T-helper 1 cell treated with Interleukin-12 subunit alpha and Interleukin-12 subunit beta and Interleukin-4 antibody, amounts not matched to agents 30 μg/mL and 1 μg/mL, for 36 hours (primary cell): Measurements from ENCODE around the gene CCDC187.

Experiments
- H3K27ac Mint-ChIP-seq: one replicate; pipeline ENCODE4 v1.8.0; 2021; ENCODE audit warnings: mild to moderate bottlenecking, mixed read lengths
- H3K27me3 Mint-ChIP-seq: one replicate; pipeline ENCODE4 v1.8.0; 2021; ENCODE audit warnings: low read depth, mixed read lengths
- H3K36me3 Mint-ChIP-seq: one replicate; pipeline ENCODE4 v1.8.0; 2021; ENCODE audit warnings: low read depth, mixed read lengths
- H3K4me1 Mint-ChIP-seq: one replicate; pipeline ENCODE4 v1.8.0; 2021; ENCODE audit warnings: low read depth, mixed read lengths
- H3K4me3 Mint-ChIP-seq: one replicate; pipeline ENCODE4 v1.8.0; 2021; ENCODE audit warnings: mild to moderate bottlenecking, moderate library complexity, mixed read lengths
- H3K9me3 Mint-ChIP-seq: one replicate; pipeline ENCODE4 v1.8.0; 2021; ENCODE audit warnings: mixed read lengths

Gene CCDC187

GRCh38 chr9:136208675-136209074 is 95.2 kb downstream of the CCDC187 start:
- H3K4me3 Mint-ChIP-seq, result no peak overlapping the region
- H3K36me3 Mint-ChIP-seq, result peaks cover 10% of the 10 kb centered on the region
- H3K4me1 Mint-ChIP-seq, result no peaks in the 10 kb centered on the region
- no peaks in the 10 kb centered on the region for H3K9me3 Mint-ChIP-seq
- H3K27me3 Mint-ChIP-seq, result peaks cover 13% of the 10 kb centered on the region
- H3K27ac Mint-ChIP-seq, result no peak overlapping the region

- Mint-ChIP-seq H3K4me1 (no peaks in the 10 kb centered on the region), H3K36me3 (peaks cover 7% of the 10 kb centered on the region), H3K27me3 (peaks cover 18% of the 10 kb centered on the region), H3K27ac (no peak overlapping the region), H3K9me3 (no peaks in the 10 kb centered on the region), H3K4me3 (no peak overlapping the region)
Observed at GRCh38 chr9:136207616-136208015, 96.3 kb downstream of the CCDC187 start.

GRCh38 chr9:136206602-136207275 is 97.2 kb downstream of the CCDC187 start:
- H3K36me3 Mint-ChIP-seq, result peaks cover 3% of the 10 kb centered on the region
- H3K27me3 Mint-ChIP-seq, result peaks cover 21% of the 10 kb centered on the region
- no peak overlapping the region for H3K4me3 Mint-ChIP-seq
- no peaks in the 10 kb centered on the region for H3K9me3 Mint-ChIP-seq
- H3K27ac Mint-ChIP-seq, result no peak overlapping the region
- H3K4me1 Mint-ChIP-seq, result no peaks in the 10 kb centered on the region

GRCh38 chr9:136205707-136205992 is 98.2 kb downstream of the CCDC187 start:
- no peak overlapping the region for H3K27ac Mint-ChIP-seq
- peaks cover 3% of the 10 kb centered on the region for H3K36me3 Mint-ChIP-seq
- peaks cover 28% of the 10 kb centered on the region for H3K27me3 Mint-ChIP-seq
- no peaks in the 10 kb centered on the region for H3K4me1 Mint-ChIP-seq
- no peak overlapping the region for H3K4me3 Mint-ChIP-seq
- no peaks in the 10 kb centered on the region for H3K9me3 Mint-ChIP-seq

GRCh38 chr9:136204838-136205706 is 98.8 kb downstream of the CCDC187 start, which contains the start of gene LHX3:
Gene LHX3 (minus strand): TSS chr9:136205128. CDS start chr9:136205012, 116 bp downstream.
- peaks cover 3% of the 10 kb centered on the region for H3K36me3 Mint-ChIP-seq
- no peak within 1 kb of the TSS for H3K27ac Mint-ChIP-seq
- H3K4me3 Mint-ChIP-seq, result no peak within 1 kb of the TSS
- H3K27me3 Mint-ChIP-seq, result peaks cover 34% of the 10 kb centered on the region
- H3K9me3 Mint-ChIP-seq, result no peaks in the 10 kb centered on the region
- no peaks in the 10 kb centered on the region for H3K4me1 Mint-ChIP-seq

GRCh38 chr9:136204145-136204805 is 99.6 kb downstream of the CCDC187 start:
- Mint-ChIP-seq H3K4me1 (no peaks in the 10 kb centered on the region), H3K27ac (no peak overlapping the region), H3K36me3 (peaks cover 3% of the 10 kb centered on the region), H3K27me3 (peaks cover 35% of the 10 kb centered on the region), H3K9me3 (no peaks in the 10 kb centered on the region), H3K4me3 (no peak overlapping the region)

- H3K36me3 Mint-ChIP-seq, result peaks cover 3% of the 10 kb centered on the region
- no peak overlapping the region for H3K4me3 Mint-ChIP-seq
- no peaks in the 10 kb centered on the region for H3K4me1 Mint-ChIP-seq
- H3K27ac Mint-ChIP-seq, result no peak overlapping the region
- H3K9me3 Mint-ChIP-seq, result no peaks in the 10 kb centered on the region
- H3K27me3 Mint-ChIP-seq, result peaks cover 35% of the 10 kb centered on the region
Observed at GRCh38 chr9:136203408-136204144, 100.3 kb downstream of the CCDC187 start.

GRCh38 chr9:136202454-136203407 is 101.2 kb downstream of the CCDC187 start:
- H3K4me3 Mint-ChIP-seq, result no peak overlapping the region
- no peaks in the 10 kb centered on the region for H3K4me1 Mint-ChIP-seq
- H3K27ac Mint-ChIP-seq, result no peak overlapping the region
- peaks cover 3% of the 10 kb centered on the region for H3K36me3 Mint-ChIP-seq
- no peaks in the 10 kb centered on the region for H3K9me3 Mint-ChIP-seq
- peaks cover 43% of the 10 kb centered on the region for H3K27me3 Mint-ChIP-seq

GRCh38 chr9:136201609-136202453 is 102.1 kb downstream of the CCDC187 start:
- H3K4me1 Mint-ChIP-seq, result no peaks in the 10 kb centered on the region
- no peak overlapping the region for H3K27ac Mint-ChIP-seq
- peaks cover 2% of the 10 kb centered on the region for H3K36me3 Mint-ChIP-seq
- no peaks in the 10 kb centered on the region for H3K9me3 Mint-ChIP-seq
- H3K27me3 Mint-ChIP-seq, result peaks cover 48% of the 10 kb centered on the region
- no peak overlapping the region for H3K4me3 Mint-ChIP-seq

GRCh38 chr9:136201174-136201573 is 102.7 kb downstream of the CCDC187 start:
- H3K27ac Mint-ChIP-seq, result no peak overlapping the region
- H3K4me1 Mint-ChIP-seq, result no peaks in the 10 kb centered on the region
- peaks cover 2% of the 10 kb centered on the region for H3K36me3 Mint-ChIP-seq
- H3K27me3 Mint-ChIP-seq, result peaks cover 55% of the 10 kb centered on the region
- H3K4me3 Mint-ChIP-seq, result no peak overlapping the region
- no peaks in the 10 kb centered on the region for H3K9me3 Mint-ChIP-seq

GRCh38 chr9:136200424-136200823 is 103.5 kb downstream of the CCDC187 start:
- no peaks in the 10 kb centered on the region for H3K9me3 Mint-ChIP-seq
- no peak overlapping the region for H3K4me3 Mint-ChIP-seq
- H3K4me1 Mint-ChIP-seq, result no peaks in the 10 kb centered on the region
- H3K27me3 Mint-ChIP-seq, result peaks cover 57% of the 10 kb centered on the region
- H3K36me3 Mint-ChIP-seq, result no peaks in the 10 kb centered on the region
- no peak overlapping the region for H3K27ac Mint-ChIP-seq
